ENCODE measurements around the gene TGFBI.

TGFBI gene

DNA sequence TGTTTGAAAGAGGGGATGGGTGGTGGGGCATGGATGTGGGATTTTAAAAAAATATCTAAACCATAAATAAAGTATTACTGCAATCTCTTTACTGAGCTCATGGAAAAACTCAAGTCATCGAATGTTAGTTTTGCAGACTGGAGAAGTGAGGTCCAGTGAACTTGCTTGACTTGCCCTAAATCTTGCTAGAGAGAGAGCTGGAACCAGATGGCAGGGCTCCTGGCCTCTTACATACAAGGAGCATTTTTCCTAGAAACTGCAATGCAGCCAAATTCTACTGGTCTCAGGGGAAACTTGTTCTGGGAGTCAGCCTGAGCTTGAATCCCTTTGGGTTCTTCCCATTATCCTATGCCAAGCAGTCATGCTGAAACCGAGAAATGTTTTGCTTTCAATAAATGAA lies 2.9 kb upstream of the TGFBI start:
- DNase-seq (ENCODE audit: low spot score), result no peak

- DNase-seq (ENCODE audit: low spot score), result no peak
Measured at GRCh38 chr5:136026636-136027035, 2.2 kb upstream of the TGFBI start.

DNA sequence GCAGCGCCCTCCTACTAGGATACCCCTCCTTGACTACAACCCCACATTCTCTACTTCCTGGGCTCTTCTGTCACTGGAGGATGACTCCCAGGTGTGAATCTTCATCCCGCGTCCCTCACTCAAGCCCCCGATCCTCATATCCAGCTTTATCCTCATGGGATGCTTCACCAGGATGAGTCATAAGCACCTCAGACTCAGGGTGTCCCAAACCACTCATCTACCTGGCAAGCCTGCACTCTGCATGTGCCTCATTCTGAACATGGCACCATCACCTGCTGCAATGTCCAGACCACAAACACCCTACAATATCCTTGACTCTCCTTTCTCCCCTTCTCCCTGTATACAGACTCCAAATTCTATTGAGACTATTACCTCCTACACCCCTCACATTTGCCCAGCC lies 1.5 kb upstream of the TGFBI start:
- no peak for DNase-seq (ENCODE audit: low spot score)

DNA sequence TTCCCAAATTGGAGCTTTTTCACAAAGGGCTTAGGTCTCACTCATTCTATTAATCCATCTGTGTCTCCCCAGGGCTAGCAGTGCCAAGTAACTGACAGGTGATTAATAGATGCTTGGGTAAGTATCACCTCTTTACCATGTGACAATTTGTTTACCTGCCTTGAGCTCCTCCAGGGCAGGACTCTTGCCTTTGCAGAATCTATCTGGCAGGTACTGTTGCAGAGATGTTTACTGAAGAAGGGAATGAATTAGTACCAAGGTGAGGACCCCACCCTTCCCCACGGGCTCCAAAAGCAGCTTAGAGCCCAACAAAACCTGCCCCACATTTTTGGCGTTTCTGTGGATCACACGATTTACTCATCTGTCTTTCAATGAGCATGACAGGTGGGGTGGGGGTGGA lies 698 bp upstream of the TGFBI start:
- no peak for DNase-seq (ENCODE audit: low spot score)

DNA sequence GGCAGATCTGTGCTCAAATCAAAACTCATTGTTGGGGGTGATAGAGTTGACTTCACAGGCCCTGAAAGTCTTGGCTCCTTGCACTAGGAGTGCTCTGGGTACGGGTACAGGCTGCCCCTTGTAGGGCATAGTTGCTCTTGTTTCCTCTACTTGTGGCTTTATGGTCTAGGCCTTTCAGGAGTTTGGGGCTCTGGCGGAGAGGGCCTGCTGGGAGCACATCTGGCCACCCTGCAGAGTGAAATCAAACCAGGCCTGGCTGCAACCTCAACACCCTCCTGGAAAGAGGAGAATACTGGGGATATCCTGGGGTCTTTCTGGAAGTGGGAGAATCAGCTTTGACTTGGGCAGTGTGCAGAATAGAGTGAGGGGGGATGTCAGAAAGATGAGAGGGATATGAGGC lies 1.5 kb downstream of the TGFBI start:
- DNase-seq (ENCODE audit: low spot score), result no peak

GRCh38 chr5:136030956-136031611 lies 2.3 kb downstream of the TGFBI start:
- DNase-seq (ENCODE audit: low spot score), result no peak

GRCh38 chr5:136031711-136032110 lies 2.9 kb downstream of the TGFBI start:
- DNase-seq (ENCODE audit: low spot score), result no peak

DNA sequence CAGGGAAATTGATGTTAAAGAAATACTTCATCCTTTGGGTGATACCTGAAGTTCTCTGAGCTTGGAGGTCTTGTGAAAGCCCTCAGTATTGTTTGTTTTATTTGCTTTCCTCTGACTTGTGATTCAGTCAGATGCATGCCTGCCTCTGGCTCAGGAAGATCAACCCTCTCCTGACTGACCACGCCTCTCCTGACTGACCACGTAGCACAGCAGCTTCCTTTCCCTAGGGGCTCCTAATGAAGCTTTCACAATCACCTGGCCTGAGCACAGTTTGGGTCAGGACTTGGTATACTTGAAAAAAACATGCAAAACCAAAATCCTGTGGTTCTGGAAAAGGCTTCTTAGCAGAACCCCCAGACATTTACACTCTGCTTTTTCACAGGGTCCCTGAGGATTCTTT lies 3.8 kb downstream of the TGFBI start:
- no peak for DNase-seq (ENCODE audit: low spot score)

DNA sequence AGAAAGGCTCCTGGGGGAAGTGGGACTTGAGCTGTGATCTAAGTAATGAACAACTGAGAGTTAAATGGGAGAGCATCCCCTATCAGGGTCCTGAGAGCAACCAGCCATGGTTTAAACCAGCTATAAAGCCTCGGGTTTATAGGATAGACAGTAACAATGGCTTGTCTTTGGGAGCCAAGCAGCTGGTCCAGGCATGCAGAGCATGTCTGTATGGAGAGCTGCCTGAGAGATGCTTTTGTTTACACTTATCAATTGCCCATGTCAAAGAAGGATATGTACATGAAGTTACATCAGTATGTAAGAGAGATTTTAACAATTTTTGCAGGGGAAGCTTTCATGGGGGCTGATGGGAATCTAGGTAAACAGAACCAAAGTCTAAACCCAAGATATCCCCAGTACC lies 4.4 kb downstream of the TGFBI start:
- DNase-seq (ENCODE audit: low spot score), result no peak

GRCh38 chr5:136033848-136034247 lies 5.1 kb downstream of the TGFBI start:
- no peak for DNase-seq (ENCODE audit: low spot score)

- DNase-seq (ENCODE audit: low spot score), result no peak
Measured at GRCh38 chr5:136034492-136034891, 5.7 kb downstream of the TGFBI start.

- DNase-seq (ENCODE audit: low spot score), result no peak
Measured at GRCh38 chr5:136034984-136035383, 6.2 kb downstream of the TGFBI start.

- DNase-seq (ENCODE audit: low spot score), result no peak
Measured at GRCh38 chr5:136035837-136036236, 7.0 kb downstream of the TGFBI start.

DNA sequence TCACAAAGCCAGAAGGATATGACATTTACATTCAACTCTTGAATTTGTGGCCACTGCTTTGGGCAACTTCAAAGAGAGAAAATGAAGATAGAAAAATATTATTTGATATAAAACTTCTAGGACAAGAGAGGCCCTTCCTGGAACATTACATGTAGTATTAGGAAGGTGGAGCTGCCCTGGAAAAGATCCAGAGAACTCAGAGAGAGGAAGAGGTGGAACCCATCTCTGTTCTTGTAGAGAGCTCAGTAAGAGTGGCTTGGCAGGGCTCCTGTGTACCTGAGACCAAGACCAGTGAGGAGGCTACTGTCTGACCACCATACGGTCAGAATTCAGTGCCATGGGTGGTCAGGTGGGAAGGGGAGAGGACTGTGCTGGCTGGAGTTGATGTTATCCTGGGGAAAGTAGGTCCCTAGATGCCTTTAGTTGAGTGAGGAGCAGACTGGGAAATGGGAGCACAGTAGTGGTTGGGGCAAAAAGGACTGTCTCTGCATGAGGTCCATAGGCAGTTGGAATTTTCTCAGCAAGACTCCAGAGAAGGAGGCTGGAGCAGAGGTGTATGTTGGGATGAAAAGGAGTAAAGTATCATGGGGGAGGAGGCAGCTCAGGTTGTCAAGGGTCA lies 7.6 kb downstream of the TGFBI start:
- DNase-seq (ENCODE audit: low spot score), result no peak

- peak; percentile 34 for DNase-seq (ENCODE audit: low spot score)
Measured at GRCh38 chr5:136037001-136037705, 8.4 kb downstream of the TGFBI start.

DNA sequence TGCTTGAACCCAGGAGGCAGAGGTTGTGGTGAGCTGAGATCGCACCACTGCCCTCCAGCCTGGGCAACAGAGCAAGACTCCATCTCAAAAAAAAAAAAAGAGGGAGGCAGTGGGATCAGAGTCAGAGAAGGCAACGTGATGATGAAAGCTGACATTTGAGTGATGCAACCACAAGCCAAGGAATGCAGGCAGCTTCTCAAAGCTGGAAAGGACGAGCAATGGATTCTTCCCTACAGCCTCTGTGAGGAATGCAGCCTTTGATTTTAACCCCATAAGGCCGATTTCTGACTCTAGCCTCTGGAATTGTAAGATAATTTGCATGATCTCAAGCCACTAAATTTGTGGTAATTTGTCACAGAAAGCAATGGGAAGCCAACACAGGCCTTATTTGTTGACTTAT lies 9.8 kb downstream of the TGFBI start:
- no peak for DNase-seq (ENCODE audit: low spot score)

DNA sequence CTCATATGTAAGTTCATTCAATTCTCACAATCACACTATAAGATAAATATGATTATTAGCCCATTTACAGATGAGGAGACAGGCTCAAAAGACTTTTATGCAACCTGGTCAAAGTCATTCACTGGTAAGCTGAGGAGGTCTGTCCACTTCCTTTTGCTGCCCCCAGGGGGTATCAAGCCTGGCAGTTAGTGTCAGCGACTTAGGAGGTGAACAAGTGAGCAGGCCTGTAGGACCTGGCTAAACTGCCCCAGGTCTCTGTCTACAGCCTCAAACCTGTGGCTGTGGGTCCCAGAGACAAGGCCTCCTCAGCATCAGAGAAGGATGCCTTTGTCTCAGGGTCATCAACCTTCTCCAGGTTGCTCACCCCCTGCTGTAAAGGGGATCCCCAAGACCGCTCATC lies 10.4 kb downstream of the TGFBI start:
- DNase-seq (ENCODE audit: low spot score), result no peak

GRCh38 chr5:136040746-136041415 lies 12.1 kb downstream of the TGFBI start:
- no peak for DNase-seq (ENCODE audit: low spot score)

- DNase-seq (ENCODE audit: low spot score), result no peak
Measured at GRCh38 chr5:136042156-136042555, 13.4 kb downstream of the TGFBI start.

- DNase-seq (ENCODE audit: low spot score), result no peak
Measured at GRCh38 chr5:136042665-136043121, 13.9 kb downstream of the TGFBI start.

GRCh38 chr5:136043551-136043950 lies 14.8 kb downstream of the TGFBI start:
- DNase-seq (ENCODE audit: low spot score), result no peak

- no peak for DNase-seq (ENCODE audit: low spot score)
Measured at GRCh38 chr5:136043968-136044610, 15.3 kb downstream of the TGFBI start.
